ENCODE measurements around the gene PSEN1.

PSEN1 gene

DNA sequence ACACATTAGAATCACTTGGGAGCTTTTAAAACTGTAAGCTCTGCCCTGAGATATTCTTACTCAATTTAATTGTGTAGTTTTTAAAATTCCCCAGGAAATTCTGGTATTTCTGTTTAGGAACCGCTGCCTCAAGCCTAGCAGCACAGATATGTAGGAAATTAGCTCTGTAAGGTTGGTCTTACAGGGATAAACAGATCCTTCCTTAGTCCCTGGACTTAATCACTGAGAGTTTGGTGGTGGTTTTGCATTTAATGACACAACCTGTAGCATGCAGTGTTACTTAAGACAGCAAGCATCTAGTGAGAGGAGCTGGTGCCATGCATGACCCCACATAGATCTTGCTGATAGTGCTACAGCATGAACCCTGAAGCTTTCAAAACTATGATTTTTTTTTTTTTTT, 81.1 kb downstream of the PSEN1 start:
- DNase-seq (ENCODE audit: low read depth, low spot score), result no peak

DNA sequence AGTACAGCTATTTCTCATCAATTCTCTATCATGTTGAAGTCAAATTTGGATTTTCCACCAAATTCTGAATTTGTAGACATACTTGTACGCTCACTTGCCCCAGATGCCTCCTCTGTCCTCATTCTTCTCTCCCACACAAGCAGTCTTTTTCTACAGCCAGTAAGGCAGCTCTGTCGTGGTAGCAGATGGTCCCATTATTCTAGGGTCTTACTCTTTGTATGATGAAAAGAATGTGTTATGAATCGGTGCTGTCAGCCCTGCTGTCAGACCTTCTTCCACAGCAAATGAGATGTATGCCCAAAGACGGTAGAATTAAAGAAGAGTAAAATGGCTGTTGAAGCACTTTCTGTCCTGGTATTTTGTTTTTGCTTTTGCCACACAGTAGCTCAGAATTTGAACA, 83.8 kb downstream of the PSEN1 start:
- no peak for DNase-seq (ENCODE audit: low read depth, low spot score)

DNA sequence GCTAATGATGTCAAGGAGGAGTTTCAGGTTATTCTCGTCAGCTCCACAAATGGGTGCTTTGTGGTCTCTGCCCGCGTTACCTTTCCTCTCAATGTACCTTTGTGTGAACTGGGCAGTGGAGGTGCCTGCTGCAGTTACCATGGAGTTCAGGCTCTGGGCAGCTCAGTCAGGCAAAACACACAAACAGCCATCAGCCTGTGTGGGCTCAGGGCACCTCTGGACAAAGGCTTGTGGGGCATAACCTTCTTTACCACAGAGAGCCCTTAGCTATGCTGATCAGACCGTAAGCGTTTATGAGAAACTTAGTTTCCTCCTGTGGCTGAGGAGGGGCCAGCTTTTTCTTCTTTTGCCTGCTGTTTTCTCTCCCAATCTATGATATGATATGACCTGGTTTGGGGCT, 84.3 kb downstream of the PSEN1 start:
- DNase-seq (ENCODE audit: low read depth, low spot score), result no peak

DNA sequence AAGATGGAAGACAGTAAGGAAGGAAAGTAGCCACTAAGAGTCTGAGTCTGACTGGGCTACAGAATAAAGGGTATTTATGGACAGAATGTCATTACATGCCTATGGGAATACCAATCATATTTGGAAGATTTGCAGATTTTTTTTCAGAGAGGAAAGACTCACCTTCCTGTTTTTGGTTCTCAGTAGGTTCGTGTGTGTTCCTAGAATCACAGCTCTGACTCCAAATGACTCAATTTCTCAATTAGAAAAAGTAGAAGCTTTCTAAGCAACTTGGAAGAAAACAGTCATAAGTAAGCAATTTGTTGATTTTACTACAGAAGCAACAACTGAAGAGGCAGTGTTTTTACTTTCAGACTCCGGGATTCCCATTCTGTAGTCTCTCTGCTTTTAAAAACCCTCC, 85.6 kb downstream of the PSEN1 start:
- no peak for DNase-seq (ENCODE audit: low read depth, low spot score)

DNA sequence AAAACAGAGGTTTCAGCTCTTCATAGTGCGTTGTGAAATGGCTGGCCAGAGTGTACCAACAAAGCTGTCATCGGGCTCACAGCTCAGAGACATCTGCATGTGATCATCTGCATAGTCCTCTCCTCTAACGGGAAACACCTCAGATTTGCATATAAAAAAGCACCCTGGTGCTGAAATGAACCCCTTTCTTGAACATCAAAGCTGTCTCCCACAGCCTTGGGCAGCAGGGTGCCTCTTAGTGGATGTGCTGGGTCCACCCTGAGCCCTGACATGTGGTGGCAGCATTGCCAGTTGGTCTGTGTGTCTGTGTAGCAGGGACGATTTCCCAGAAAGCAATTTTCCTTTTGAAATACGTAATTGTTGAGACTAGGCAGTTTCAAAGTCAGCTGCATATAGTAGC, 86.7 kb downstream of the PSEN1 start:
- DNase-seq (ENCODE audit: low read depth, low spot score), result no peak

DNA sequence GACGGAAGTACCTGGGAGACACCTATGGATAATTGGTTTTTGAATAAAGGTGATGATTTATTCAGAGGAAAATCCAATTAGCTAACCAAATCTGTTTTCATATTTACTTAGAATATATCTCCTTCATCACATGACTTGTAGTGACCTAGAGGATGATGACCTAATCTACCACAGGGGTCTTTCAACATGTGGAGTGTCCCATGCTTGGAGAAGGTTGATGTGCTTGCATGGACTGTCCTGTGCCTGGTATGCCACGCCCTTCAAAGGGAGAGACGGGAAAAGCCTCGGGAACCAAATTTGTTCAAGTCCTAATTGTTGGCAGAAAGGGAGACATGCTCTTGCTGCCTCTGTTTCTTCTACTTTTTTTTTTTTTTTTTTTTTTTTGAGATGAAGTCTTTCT, 89.2 kb downstream of the PSEN1 start:
- no peak for DNase-seq (ENCODE audit: low read depth, low spot score)

DNA sequence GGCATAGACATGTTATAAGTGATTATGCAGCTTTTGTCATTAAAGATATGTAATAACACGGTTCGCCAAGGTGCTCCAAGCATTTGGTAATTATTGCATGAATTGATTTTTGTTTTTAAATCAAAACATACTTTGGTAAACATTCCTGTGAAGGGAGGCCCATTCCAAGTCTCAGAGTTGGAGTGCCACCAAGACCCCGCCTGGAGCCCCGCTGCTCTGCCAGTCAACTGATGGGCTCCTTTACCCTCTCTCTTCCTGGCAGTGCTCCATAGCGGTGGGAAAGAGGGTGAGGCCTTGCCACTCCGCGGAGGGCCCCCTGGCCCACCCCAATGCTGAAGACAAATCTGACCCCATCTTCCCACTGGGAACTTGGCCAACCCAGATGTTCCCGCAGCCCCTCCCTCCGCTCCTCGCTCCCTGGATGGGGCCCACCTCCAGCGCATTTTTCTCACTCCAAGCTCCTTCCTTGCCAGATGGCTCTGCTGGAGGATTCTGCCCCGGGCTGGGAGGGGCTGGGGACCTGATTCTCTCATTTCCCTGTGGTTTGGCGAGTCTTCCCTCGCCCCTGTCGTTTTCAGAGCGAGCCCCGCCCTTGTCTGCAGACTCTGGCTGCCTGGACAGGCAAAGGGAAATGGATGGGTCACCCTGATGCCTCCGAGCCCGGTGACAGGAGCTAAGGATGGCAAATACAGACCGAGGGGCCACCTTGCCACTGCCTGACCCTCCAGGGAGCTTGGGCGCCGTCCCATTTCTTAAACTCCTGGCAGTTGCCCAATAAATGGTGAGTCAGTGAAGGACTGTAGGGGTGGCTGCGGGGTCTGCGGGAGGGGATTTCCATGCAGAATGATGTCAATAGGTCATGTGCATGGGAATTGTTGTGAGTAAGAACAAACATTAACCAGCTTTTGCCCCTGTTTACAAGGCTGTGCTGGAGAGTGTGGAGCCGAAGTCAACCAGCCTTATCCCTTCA, 91.8 kb downstream of the PSEN1 start:
- DNase-seq (ENCODE audit: low read depth, low spot score), result no peak

DNA sequence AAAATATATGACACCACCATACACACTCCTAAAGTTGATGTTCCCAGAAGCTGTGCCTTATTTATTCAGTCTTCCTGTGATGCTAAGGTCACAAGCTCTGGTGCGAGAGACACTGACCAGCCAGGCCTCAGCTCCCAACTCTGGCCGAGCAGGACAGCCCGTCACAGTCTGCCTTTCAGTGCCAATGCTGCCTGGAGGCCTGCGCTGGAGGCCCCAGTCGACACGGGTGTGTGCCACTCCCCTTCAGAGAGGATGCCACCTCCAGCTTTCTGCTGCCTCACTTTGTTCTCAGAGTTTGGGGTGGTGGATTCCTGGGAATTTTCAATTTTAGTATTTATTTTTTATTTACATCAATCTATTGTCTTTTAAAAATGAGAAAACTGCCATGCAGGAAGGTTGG, 93.7 kb downstream of the PSEN1 start:
- DNase-seq (ENCODE audit: low read depth, low spot score), result no peak

DNA sequence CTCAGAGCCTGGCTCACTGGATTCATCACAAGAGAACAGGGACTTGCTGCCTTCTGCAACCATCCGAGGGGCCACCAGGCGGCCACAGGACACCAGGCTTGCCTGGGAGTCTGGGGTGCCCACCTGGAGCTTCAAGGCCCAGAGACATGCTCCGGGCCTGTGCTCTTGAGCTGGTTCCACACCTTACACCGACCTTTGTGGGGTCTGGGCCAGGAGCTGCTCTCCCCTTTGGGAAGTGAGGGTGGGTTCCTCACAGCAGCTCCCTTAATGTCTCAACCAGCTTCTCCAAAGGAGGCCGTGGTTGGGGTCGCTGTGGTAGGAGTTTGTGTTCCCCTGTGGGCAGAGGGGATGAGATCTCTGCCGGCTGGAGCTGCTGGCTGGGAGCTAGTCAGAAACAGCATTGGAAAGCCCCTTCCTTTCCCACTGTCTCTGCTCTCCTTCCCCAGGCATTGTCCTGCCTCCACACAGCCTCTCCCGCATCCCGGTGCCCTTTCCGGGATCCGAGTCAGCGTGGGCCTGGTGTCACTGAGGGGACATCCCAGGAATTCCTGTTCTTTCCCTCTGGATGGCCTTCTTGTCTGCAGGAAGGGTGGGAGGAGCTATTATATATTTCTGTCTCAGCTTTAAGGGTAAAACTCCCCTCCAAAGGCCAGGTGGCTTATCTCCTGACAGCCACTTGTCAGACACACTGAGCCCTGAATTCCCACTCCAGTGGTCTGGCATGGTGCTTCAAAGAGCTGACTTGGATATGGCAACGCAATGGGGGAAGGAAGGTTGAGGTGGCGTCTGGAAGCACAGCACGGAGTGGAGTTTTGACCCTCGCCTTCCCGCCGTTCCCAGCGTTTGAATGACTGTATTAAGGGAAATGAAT, 95.9 kb downstream of the PSEN1 start:
- no peak for DNase-seq (ENCODE audit: low read depth, low spot score)

DNA sequence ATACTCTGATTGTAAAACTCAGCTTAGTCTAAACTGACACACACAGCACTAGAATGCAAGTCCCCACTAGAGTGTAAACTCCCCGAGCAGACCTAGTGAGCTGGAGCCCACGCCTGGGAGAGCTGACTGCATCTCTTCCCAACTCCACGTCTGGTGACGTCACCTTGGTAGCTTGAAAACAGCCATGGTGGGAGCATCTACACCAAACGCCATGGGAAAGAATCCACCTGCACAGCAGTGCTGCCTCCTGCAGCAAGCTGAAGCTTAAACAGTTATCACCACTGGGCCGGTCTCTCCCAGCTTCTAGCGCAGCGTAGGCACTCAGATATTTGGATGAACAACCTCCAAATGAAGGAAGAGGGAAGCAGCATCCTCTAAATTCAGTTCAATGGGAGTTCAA, 96.7 kb downstream of the PSEN1 start:
- no peak for DNase-seq (ENCODE audit: low read depth, low spot score)

DNA sequence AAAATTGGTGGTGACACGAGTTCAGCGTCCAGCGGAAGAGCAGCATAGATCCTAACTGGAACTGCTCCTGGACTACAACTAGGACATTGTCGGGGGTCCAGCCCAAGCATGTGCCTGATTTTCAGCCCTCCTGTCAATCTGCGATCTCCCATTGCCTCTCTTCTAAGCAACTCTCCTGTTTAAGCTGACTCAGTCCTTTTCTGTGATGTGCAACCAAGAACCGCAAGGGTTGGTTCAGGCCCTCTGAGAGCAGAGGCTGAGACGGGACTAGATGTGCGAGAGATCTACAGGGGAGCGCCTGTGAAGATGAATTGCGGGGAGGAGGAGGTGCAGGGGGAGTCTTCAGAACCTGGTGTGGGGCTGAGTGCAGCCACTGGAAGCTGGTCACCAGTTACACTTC, 97.3 kb downstream of the PSEN1 start:
- no peak for DNase-seq (ENCODE audit: low read depth, low spot score)

DNA sequence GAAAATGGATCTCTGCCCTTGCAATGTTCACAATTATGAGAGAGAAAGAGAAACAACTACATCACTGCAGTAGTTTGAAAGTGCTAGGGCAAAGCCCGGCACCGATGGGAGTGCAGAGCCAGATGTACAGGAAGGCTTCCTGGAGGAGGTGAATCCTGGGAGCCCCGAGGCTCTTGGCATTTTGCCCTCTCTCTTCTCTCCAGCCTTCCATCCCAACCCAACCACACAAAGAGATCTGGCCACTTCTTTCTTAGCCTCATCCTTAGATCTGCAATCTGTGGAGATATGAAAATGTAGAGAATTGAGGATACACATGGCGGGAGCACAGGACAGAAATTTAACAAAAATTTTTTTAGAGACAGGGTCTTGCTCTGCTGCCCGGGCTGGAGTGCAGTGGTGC, 97.7 kb downstream of the PSEN1 start:
- no peak for DNase-seq (ENCODE audit: low read depth, low spot score)

DNA sequence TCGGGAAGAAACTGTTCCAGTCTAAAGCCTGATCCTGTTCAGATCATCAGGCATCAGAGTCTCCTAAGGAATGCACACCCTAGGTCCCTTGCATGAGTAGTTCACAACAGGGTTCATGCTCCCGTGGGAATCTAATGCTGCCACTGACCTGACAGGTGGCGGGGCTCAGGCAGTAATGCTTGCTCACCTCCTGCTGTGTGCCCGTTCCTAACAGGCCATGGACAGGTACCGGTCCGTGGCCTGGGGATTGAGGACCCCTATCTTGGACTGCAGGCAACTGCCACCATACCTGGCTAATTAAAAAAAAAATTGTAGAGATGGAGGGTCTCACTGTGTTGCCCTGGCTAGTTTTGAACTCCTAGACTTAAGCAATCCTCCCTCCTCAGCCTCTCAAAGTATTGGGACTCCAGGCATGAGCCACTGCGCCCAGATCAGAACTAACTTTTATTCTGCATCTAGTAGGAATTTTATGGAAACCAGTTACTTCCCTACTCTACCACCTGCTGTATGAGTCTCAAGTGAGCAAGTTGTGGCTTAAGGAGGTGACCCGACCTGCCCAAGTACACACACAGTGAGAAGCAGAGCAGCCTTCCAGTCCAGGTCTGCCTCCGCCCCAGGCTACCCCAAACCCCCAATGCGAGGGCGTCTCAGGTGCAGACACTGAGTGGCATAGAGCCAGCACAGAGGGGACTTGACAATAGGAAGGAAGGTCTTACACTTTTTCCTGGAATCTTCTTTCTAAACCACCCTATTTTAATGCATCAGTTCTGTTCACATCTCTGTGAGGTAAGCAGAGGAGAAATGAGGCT, 98.5 kb downstream of the PSEN1 start:
- no peak for DNase-seq (ENCODE audit: low read depth, low spot score)

DNA sequence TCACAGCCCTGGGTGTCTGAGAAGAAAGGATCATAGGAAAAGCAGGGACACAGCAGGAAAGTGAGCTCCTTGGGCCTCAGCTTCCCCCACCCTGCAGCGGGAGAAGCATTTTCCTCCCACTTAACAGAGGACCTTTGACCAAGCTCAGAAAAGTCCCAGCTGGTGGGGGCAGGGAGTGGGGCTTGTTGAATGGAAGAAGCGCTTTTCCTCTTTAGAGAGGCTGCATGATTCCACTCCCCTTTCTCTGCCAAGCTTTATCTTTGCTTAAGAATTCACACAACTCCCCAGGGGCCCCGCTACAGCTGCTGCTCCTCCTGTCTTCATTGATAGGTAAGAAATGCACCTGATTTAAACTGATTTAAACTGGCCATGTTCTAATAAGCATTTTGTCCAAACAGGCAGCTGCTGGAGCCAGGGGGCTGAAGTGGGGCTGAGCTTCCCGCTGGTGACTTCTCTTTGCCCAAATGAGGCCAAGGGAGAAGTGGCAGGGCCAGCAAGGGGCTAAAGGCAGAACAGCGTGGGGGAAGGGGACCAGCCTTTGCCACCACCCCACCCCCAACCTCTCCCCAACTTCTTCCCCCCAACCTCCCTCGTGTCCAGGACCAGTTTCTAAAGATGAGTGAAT, 99.3 kb downstream of the PSEN1 start:
- peak; percentile 68 for DNase-seq (ENCODE audit: low read depth, low spot score)

DNA sequence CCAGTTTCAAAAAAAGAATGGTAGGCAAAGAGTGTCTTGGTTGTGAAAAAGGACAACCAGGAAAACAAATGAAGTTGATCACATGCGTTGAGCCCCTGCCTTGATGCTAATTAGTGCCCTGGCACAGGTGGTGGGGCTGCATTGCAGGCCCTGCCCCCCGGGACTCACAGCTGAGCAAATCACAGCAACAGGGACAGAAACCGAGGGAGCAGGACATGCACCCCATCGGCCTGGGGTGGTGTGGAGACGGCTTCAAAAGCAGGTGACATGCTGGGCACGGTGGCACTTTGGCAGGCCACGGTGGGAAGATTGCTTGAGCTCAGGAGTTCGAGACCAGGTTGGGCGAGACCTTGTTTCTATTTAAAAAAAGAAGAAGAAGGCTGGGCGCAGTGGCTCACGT, 99.8 kb downstream of the PSEN1 start:
- no peak for DNase-seq (ENCODE audit: low read depth, low spot score)

DNA sequence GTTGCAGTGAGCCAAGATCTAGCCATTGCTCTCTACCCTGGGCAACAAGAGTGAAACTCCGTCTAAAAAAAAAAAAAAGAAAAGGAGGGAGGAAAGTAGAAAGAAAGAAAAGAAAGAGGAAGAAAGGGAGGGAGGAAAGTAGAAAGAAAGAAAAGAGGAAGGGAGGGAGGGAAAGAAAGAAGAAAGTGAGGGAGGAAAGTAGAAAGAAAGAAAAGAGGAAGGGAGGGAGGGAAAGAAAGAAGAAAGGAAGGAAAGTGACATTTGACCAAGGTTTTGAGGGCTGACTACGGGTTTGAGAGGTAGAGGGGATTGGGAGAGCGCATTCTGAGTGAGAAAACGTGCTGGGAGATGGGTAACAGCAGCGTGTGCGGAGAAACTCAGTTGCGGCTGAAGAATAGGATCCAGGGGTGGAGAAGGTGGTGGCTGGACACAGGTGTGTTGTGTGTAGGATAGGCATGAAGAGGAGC, 100.5 kb downstream of the PSEN1 start:
- DNase-seq (ENCODE audit: low read depth, low spot score), result no peak

DNA sequence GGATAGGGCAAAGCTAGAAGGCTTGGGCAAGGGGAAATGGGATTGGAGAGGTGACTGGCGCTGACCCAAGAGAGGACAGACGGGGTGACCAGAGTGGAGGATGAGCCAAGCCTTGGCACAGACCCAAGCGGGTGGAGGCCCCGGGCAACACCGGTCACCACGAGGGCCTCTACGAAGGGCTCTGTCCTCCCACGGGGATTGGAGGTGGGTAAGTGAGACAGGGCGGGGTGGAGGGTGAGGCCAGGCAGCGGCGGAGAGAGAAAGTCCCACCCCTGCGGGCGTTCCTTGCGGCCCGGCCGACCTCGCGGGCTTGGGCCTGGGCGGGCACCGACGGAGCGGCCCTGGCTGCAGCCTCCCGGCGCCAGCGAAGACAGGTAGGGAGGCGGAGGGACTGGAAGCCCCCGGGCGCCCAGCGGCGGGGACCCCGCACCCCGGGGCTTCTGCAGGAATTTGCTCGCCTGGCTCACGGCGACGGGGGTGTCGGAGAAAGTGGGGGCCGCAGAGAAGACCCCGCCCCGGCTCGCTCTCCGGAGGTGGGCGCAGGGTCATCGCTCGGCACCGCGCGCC, 101.0 kb downstream of the PSEN1 start, which contains the start of gene PAPLN:
Gene PAPLN, plus strand, starts transcription at position 288 of the 567 bp plus-strand sequence. CDS start 2,273 bp downstream, outside the sequence.
- DNase-seq (ENCODE audit: low read depth, low spot score), result no peak

DNA sequence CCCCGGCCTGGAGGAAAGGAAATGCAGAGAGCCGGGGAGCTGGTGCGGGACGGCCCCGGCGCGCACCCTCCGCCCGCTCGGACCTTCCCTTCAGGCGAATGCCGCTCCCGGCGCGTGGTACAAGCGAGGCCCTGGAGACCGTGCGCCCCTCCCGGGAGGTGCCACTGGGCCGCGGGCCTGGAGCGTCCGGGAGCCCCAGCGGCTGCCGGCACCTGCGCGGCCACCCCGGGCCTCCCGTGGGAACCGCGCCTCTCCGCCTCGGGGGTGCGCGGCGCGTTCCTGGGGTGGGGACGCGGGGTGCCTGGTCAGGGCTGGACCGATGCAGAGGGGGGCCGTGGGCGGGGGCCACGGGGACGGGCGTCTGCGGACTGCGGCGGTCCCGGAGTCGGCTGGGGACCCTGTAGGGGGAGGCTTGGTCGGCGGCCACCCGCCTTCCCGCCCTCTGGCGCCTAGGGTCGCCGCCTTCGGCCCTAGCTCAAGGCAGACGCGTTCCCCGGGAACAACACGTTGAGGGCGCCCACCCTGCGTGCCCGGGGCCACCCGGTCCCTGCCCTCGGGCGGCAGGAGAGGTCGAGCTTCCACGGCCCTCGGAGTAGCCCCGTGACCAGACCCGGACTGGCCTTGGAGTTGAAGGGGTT, 101.6 kb downstream of the PSEN1 start:
- no peak for DNase-seq (ENCODE audit: low read depth, low spot score)

DNA sequence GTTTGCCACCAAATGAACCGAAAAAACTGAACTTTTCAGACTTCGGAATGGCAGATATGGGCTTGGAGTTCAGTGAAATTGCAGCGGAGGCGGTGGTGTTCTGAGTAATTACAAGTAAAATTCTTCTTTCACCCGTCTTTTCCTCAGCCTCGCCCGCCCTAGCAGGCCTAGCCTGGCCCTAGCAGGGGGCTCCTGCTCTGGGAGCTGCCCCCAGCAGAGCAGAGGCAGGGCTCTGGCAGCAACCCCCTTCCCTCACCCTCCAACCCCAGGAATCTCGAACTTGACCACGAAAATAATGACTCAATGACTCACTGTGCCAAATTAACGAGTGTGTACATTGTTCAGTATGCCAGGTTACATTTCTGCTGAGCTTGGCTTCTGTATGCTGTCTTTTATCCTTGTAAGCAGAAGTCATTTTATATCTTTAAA, 102.1 kb downstream of the PSEN1 start:
- no peak for DNase-seq (ENCODE audit: low read depth, low spot score)

DNA sequence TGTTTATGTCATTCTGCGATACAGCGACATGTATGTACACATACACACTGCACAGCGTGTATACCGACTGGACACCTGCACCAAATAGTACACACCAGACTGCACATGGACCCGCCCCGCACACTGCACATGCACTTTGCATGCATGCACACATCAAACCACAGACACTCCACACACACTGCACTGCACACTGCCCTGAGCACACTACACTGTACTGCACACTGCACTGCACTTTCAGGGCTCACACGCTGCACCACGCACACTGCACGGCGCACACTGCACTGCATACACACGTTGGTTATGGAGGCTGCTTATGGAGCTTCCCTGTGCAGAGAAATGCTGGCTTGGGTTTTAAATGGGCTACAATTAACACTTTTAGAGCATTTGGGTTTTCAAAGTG, 102.6 kb downstream of the PSEN1 start:
- no peak for DNase-seq (ENCODE audit: low read depth, low spot score)

Measured in iPS DF 19.7 (cell line).